GM12891 (cell line): Measurements from ENCODE around the gene PARP4.

Experiments used
- PAX5 ChIP-seq: IDR thresholded peaks from 2 replicates; pipeline ENCODE4 v1.6.1; 2011; ENCODE audit warnings: low read length, moderate library complexity, mild to moderate bottlenecking; ENCODE audit not compliant: insufficient read depth, severe bottlenecking
- POLR2A ChIP-seq: IDR thresholded peaks from 2 replicates; pipeline ENCODE4 v1.6.1; 2011; ENCODE audit warnings: low read depth, low read length, control low read depth
- POLR2AphosphoS5 ChIP-seq: IDR thresholded peaks from 2 replicates; pipeline ENCODE4 v1.6.1; 2011; ENCODE audit warnings: low read depth, low read length, control low read depth
- POU2F2 ChIP-seq: IDR thresholded peaks from 2 replicates; pipeline ENCODE4 v1.6.1; 2011; ENCODE audit warnings: low read depth, mild to moderate bottlenecking, control low read depth, low read length, moderate library complexity
- SPI1 ChIP-seq: IDR thresholded peaks from 2 replicates; pipeline ENCODE4 v1.6.1; 2011; ENCODE audit warnings: low read depth, low read length, control low read depth
- TAF1 ChIP-seq: IDR thresholded peaks from 2 replicates; pipeline ENCODE4 v1.6.1; 2011; ENCODE audit warnings: low read depth, low read length, control low read depth

DNA sequence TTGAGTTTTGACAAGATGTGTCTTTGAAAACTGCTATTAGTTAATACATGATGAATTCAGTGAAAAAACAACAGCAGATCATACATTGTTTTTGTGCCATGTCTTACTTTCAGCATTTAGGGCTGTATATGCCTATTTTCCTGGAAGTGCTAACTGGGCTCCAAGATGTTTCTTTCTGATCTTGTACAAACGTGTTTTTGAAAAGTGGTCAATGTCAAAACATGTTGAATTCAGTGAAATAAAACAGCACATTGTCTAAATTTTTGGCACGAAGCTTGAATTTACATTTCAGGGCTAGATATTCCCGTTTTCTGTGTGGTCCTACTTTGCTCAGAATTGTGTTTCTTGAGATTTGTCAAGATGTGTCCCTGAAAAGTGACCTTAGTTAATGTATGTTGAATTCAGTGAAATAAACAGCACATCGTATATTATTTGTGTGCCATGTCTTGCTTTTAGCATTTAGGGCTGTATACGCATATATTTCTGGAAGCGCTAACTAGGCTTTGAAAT lies 14.7 kb upstream of the PARP4 start:
- no peak for TF ChIP-seq POLR2A
- no peak for TF ChIP-seq POLR2AphosphoS5
- no peak for TF ChIP-seq TAF1
- no peak for TF ChIP-seq PAX5
- no peak for TF ChIP-seq SPI1
- TF ChIP-seq POU2F2, result no peak
